NT2/D1 (cell line): Measurements from ENCODE around the gene BMPER.

Source experiments
- SUZ12 ChIP-seq: IDR thresholded peaks from 2 replicates; pipeline ENCODE4 v1.6.1; 2011; ENCODE audit not compliant: insufficient read length, insufficient read depth; ENCODE audit errors: extremely low read depth
- YY1 ChIP-seq: IDR thresholded peaks from 2 replicates; pipeline ENCODE4 v1.6.1; 2011; ENCODE audit not compliant: insufficient read length, insufficient read depth
- ZNF274 ChIP-seq: IDR thresholded peaks from 2 replicates; pipeline ENCODE4 v1.6.1; 2011; ENCODE audit warnings: mild to moderate bottlenecking, low read depth, low read length

GRCh38 chr7:33979807-33980355 lies 74.5 kb downstream of the BMPER start:
- no peak for TF ChIP-seq YY1
- no peak for TF ChIP-seq SUZ12
- TF ChIP-seq ZNF274, result no peak
